ENCODE results near the gene OBP2A. TPM values are rescaled to one million over a fixed set of nuclear protein-coding genes. Genes with fewer than 3 reads are reported as not detected.

Gene OBP2A
- total RNA-seq, 2 experiments from 2014 or later, result not detected

DNA sequence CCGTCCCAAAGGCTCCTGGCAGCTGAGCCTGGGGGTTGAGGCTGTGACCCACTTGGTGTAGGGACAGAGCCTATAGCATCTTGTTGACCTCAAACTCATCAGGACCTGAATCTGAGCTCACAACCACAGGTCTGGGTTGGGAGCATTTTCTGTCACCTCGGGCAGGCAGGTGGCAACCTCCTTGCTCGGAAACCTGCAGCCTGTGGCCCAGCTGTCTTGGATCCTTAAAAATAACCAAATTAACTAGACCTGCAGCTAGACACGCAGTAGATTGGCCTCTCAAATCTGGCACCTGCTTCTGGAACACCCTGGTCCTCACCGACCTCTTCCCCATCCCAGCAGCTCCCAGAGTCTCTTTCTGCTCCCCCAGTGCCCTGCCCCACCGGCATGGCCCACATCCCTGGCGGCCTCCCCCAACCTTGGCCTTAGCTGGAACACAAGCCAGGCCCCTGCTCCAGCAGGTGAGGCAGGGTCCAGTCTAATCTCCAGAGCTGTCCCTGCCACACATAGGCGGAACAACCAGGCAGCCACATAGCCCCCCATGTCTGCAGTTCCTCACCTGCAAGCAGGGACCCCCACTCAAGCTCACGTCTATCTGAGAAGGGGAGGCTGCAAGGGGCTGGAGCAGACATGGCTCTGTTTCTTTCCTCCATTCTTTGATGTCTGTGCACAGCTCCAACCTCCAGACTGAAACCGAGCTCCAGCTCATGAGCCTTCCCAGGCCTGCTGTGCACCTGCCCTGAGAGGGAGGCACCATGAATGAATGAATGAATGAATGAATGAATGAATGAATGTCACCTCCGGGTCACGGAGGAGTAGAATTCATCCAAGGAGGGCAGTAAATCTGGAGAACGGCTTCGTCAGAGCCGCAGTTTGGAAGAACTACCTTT, 43.9 kb downstream of the OBP2A start:
- ChIA-PET CTCF (no interaction called here), POLR2A (interaction anchor here (0.7 kb wide), 1 partner anchor 370 kb away, joined by 3 read pairs; no protein-coding TSS in a partner anchor)

DNA sequence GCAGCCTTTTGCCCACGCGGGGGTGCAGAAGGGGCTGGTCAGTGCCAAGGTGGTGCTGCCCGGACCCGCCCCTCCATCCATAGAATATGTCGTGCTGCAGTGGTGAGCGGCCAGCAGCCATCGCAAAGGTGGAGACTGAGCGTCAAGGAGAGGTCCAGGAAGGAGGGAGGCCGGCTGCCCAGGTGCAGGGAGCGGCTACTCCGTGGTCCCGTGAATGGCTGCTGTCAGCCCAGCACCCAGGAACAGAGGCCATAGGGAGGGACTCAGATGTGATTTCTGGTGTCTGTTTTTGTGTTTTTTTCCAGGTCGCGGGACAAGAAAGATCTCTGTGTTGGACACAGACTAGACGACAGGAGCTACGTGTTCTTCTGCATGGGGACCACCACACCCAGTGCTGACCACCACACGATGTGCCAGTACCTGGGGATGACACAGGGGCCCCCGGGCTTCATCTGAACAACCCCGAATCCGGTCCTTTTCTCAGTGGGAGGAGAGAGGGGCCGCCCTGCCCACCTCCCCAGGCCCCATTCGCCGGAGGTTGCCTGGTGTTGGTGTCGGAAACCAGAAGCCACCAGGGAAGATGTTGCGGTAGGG, 44.7 kb downstream of the OBP2A start:
- CTCF ChIA-PET, result no interaction called here
- POLR2A ChIA-PET, result interaction anchor here (0.7 kb wide), 1 partner anchor 369 kb away, joined by 3 read pairs; no protein-coding TSS in a partner anchor

DNA sequence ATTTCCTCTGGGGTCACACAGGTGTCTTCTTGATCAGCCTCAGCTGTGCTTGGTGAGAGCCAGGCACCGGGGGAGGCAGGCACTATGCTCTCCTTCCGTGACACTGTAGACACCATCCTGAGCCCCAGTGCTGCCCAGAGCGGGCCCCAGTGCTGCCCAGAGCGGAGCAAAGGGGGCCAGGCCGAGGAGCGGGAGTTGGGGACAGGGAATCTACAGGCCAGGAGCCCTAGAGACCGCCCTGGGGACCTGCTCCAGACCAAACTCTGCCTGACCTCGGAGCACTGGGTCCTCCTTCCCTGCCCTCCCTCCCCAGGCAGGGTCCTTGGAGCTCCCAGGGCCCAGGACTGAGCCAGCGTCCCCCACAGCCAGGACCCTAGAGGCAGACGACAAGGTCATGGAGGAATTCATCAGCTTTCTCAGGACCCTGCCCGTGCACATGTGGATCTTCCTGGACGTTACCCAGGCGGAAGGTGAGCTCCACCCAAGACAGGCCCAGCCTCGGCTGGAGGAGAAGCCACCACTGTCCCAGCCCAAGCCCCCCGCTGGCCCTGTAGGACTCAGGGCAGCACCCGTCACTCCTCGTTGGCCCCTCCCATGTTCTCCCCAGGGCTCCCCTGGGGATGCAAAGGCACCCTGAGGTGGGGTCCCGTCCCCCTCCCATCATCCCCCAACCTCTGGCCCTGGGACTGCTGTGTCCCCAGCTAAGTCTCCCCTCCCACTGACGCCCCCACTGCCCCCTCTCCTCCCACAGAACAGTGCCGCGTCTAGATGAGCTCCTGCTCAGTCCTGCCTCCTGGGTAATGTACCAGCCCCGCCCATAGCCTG, 45.8 kb downstream of the OBP2A start:
- CTCF ChIA-PET, result no interaction called here
- POLR2A ChIA-PET, result no interaction called here

DNA sequence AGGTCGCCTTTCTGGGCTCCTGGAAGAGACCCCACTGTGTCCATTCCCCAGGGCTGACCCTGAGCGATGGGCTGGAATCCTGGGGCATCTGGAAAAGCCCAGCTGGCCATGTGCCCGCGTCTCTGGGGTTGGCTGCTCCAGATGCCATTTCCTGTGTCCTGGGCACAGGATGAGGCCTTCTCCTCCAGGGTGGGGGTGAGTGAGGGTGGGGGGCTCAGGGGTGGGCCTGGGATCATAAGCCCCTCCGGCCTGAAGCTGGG, 46.3 kb downstream of the OBP2A start:
- CTCF ChIA-PET, result no interaction called here
- POLR2A ChIA-PET, result no interaction called here

DNA sequence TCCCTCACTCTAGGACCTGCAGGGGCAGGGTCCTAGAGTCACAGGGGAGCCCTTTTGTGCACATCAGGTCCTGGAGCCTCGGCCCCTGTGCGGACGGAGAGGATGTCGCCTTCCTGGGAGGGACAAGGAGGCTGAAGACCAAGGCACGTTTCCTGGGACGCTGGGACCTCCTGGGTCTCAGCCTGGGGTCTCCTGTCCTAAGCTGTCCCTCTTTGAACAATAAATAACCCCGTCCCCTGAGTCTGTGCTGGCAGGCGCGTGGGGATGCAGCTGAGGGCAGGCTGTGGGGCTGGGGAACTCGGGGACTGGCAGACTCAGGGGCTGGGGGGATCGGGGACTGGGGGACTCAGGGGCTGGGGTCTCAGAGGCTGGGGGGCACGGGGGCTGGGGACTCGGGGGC, 46.7 kb downstream of the OBP2A start:
- POLR2A ChIA-PET, result no interaction called here
- CTCF ChIA-PET, result no interaction called here

DNA sequence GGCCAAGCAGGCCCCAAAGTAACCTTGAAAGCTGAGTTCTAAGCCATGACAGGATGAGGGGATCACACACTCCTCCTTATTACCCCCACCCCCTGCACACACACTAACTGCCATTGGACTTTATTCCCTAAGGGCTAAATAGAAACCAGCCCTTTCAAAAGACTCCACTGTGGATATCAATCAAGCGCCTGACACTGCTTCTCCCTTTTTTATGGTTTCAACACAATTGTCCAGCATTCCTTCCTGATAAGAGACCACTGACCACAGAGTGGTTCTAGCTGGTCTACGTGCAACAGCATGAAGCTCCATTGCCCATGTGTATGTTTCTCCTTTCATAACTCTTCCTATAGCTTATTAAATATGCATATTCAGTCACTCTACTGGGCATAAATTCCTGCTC, 50.3 kb downstream of the OBP2A start:
- POLR2A ChIA-PET, result no interaction called here

More for the DNA sequence above, 50.3 kb downstream of the OBP2A start:
- CTCF ChIA-PET, result no interaction called here

Other genes with a start within 250 kb of the OBP2A start
- gene PPP1R26, start 66.3 kb upstream of the OBP2A start, total RNA-seq, result under 1 TPM; 0.57 to 0.88 TPM
- gene MRPS2, start 45.4 kb upstream of the OBP2A start, total RNA-seq, result 10 to 100 TPM; 65.0 to 71.5 TPM
- gene LCN1, start 24.7 kb upstream of the OBP2A start, total RNA-seq, result not detected
- not detected for gene PAEP, start 15.6 kb downstream of the OBP2A start, total RNA-seq
- not detected for gene GLT6D1, start 93.4 kb downstream of the OBP2A start, total RNA-seq
- gene LCN9, start 117.2 kb downstream of the OBP2A start, total RNA-seq, result not detected
- gene SOHLH1, start 153.4 kb downstream of the OBP2A start, total RNA-seq, result not detected
- gene KCNT1, start 156.1 kb downstream of the OBP2A start, total RNA-seq, result not detected

All from activated CD8-positive, alpha-beta memory T cell treated with anti-CD3 and anti-CD28 coated beads for 36 hours (primary cell).